Smooth muscle cell (in vitro differentiated cells): ENCODE results near the gene ASB6. TPM values are rescaled to one million over a fixed set of nuclear protein-coding genes. Genes with fewer than 3 reads are reported as not detected.

Experiments used
- DNase-seq: peaks from one replicate; lab custom pipeline; 2025; ENCODE audit not compliant: unreplicated experiment; lab: John Stamatoyannopoulos, UW
- H2AFZ ChIP-seq: fragments of 200-600 bp; sonication (generic); 2 replicates; pipeline ENCODE4 v1.6.0; 2016; ENCODE audit warnings: antibody characterized with exemption, low read depth, mild to moderate bottlenecking
- H3F3A ChIP-seq: fragments of 200-600 bp; sonication (generic); 2 replicates; pipeline ENCODE4 v1.6.0; 2017; ENCODE audit warnings: antibody characterized with exemption, low read depth
- H3K27ac ChIP-seq: fragments of 200-600 bp; sonication (generic); 2 replicates; pipeline ENCODE4 v1.5.1; 2016; ENCODE audit warnings: low read depth, mild to moderate bottlenecking
- H3K27me3 ChIP-seq: fragments of 200-600 bp; sonication (generic); 2 replicates; pipeline ENCODE4 v1.6.1; 2016; ENCODE audit warnings: low read depth, mild to moderate bottlenecking
- H3K36me3 ChIP-seq: fragments of 200-600 bp; sonication (generic); 2 replicates; pipeline ENCODE4 v1.5.1; 2016; ENCODE audit warnings: low read depth
- H3K4me1 ChIP-seq: fragments of 200-600 bp; sonication (generic); 2 replicates; pipeline ENCODE4 v1.5.1; 2016; ENCODE audit warnings: low read depth
- H3K4me2 ChIP-seq: fragments of 200-600 bp; sonication (generic); 2 replicates; pipeline ENCODE4 v1.6.0; 2016; ENCODE audit warnings: mild to moderate bottlenecking
- H3K4me3 ChIP-seq: fragments of 200-600 bp; sonication (generic); 2 replicates; pipeline ENCODE4 v1.5.1; 2016; ENCODE audit warnings: mild to moderate bottlenecking
- H3K79me2 ChIP-seq: fragments of 200-600 bp; sonication (generic); 2 replicates; pipeline ENCODE4 v1.6.0; 2016; ENCODE audit warnings: low read depth, mild to moderate bottlenecking
- H3K9ac ChIP-seq: fragments of 200-600 bp; sonication (generic); 2 replicates; pipeline ENCODE4 v1.6.0; 2016; ENCODE audit warnings: low read depth
- H3K9me3 ChIP-seq: fragments of 200-600 bp; sonication (generic); replicated peaks from 2 replicates; pipeline ENCODE4 v1.5.1; 2016; ENCODE audit warnings: low read depth
- H4K20me1 ChIP-seq: fragments of 200-600 bp; sonication (generic); 2 replicates; pipeline ENCODE4 v1.6.0; 2016; ENCODE audit warnings: low read depth
- CTCF ChIP-seq: fragments of 200-600 bp; sonication (generic); IDR thresholded peaks from 2 replicates; pipeline ENCODE4 v1.5.1; 2017; ENCODE audit warnings: borderline replicate concordance, mild to moderate bottlenecking, antibody characterized with exemption; ENCODE audit not compliant: insufficient read depth, poor library complexity, severe bottlenecking
- WGBS: methylation state at CpG from one replicate; pipeline ENCODE4 v1.1.7; 2016; ENCODE audit warnings: low lambda C conversion rate; 5-methylcytosine and 5-hydroxymethylcytosine counted together
- polyA plus RNA-seq: library from polyadenylated mRNA; unstranded; fragments of >200 nt; fragmentation: Nextera tagmentation; extraction: Ambion mirVana; gene quantifications from 2 replicates; pipeline ENCODE4 v1.2.1, GENCODE V29; 2016
- total RNA-seq: library from RNA; depleted of rRNA; stranded (reverse); fragments of >200 nt; gene quantifications from 2 replicates; pipeline ENCODE4 v1.2.3, GENCODE V29; 2014

Gene ASB6
- total and polyA plus RNA-seq, 2 experiments from 2014 or later, result 13.8 to 26.0 TPM

GRCh38 chr9:129626625-129627284 is 15.2 kb downstream of the ASB6 start:
- H3F3A ChIP-seq, result peaks cover 16% of the 10 kb centered on the region
- H3K79me2 ChIP-seq, result peaks cover 46% of the 10 kb centered on the region
- peak overlapping the region; percentile 82 for H3K4me3 ChIP-seq
- no peaks in the 10 kb centered on the region for H3K36me3 ChIP-seq
- TF ChIP-seq CTCF, result no peak
- peak overlapping the region; percentile 96 for H3K9ac ChIP-seq
- peak overlapping the region; percentile 86 for H3K4me2 ChIP-seq
- H2AFZ ChIP-seq, result no peak overlapping the region
- peaks cover 6% of the 10 kb centered on the region for H3K4me1 ChIP-seq
- no peak for DNase-seq
- peak overlapping the region; percentile 98 for H3K27ac ChIP-seq
- no peaks in the 10 kb centered on the region for H3K9me3 ChIP-seq
- H3K27me3 ChIP-seq, result no peaks in the 10 kb centered on the region
- peaks cover 48% of the 10 kb centered on the region for H4K20me1 ChIP-seq
- 2% methylated on average over 20 of the region's 20 CpGs for WGBS

GRCh38 chr9:129626079-129626624 is 15.8 kb downstream of the ASB6 start, which contains the start of gene NTMT1:
TSS of gene NTMT1 (plus strand) at chr9:129626163. CDS start at chr9:129632704, 6,541 bp downstream.
- Histone ChIP-seq H3K36me3 (no peaks in the 10 kb centered on the region), H3K27ac (peak within 1 kb of the TSS; percentile 98), H3K4me2 (peak within 1 kb of the TSS; percentile 86), H3K9me3 (no peaks in the 10 kb centered on the region), H3K27me3 (no peaks in the 10 kb centered on the region), H3K4me1 (peaks cover 7% of the 10 kb centered on the region), H2AFZ (no peak within 1 kb of the TSS), H4K20me1 (peaks cover 42% of the 10 kb centered on the region), H3K4me3 (peak within 1 kb of the TSS; percentile 82), H3F3A (peaks cover 16% of the 10 kb centered on the region), H3K9ac (peak within 1 kb of the TSS; percentile 96), H3K79me2 (peaks cover 40% of the 10 kb centered on the region)
- WGBS, result under 1% methylated on average over 44 of the region's 55 CpGs
- TF ChIP-seq CTCF, result no peak
- peak; percentile 78 for DNase-seq

DNA sequence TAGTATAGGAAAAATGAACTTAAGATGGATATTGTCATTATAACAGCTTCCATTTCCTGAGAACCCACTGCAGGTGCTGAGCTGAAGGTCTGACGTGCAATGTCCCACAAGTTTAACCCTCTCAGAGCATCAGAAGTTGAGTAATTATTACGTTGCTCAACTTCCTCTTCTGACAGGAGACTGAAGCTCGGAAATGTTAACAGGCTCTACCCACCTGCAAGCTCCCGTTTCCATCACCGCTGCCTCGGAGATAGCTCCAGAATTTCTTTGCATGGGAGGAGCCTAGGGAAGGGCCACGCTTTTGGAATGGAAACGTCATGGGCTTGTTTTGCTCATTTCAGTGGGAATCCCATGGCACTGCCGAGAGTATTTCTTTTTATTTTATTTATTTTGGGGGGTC is 17.0 kb downstream of the ASB6 start:
- Histone ChIP-seq H3K36me3 (no peaks in the 10 kb centered on the region), H3K4me2 (no peak overlapping the region), H3K27me3 (no peaks in the 10 kb centered on the region), H4K20me1 (peaks cover 30% of the 10 kb centered on the region), H3K4me1 (peaks cover 15% of the 10 kb centered on the region), H3K9me3 (no peaks in the 10 kb centered on the region), H3K9ac (no peak overlapping the region), H2AFZ (no peak overlapping the region), H3K27ac (no peak overlapping the region), H3F3A (peaks cover 16% of the 10 kb centered on the region), H3K4me3 (no peak overlapping the region), H3K79me2 (peaks cover 28% of the 10 kb centered on the region)
- DNase-seq, result no peak
- WGBS, result 71% methylated on average over 9 of the region's 9 CpGs
- TF ChIP-seq CTCF, result no peak
